HG03095 (cell line): ENCODE results near the gene SPATA31C1.
"Not testable (repeated sequence)": the region's sequence is repeated elsewhere in the genome, so short reads cannot be mapped to it uniquely, and the experiment has no call there.

Experiments used
- ATAC-seq: cut with Tn5 transposase; IDR thresholded peaks from one replicate; pipeline ENCODE4 v1.9.1; 2021; ENCODE audit warnings: moderate library complexity; ENCODE audit not compliant: unreplicated experiment

The SPATA31C1 gene

GRCh38 chr9:87917662-87918061, at the start of gene SPATA31C1:
Gene SPATA31C1 (plus strand): TSS chr9:87917962.
- not testable (repeated sequence) for ATAC-seq

- no peak for ATAC-seq
Observed at GRCh38 chr9:87868175-87868574, 49.6 kb upstream of the SPATA31C1 start.

- no peak for ATAC-seq
Observed at GRCh38 chr9:87868635-87869034, 49.1 kb upstream of the SPATA31C1 start.

GRCh38 chr9:87869082-87869481, 48.7 kb upstream of the SPATA31C1 start:
- ATAC-seq = no peak

GRCh38 chr9:87871425-87872078, 46.2 kb upstream of the SPATA31C1 start:
- ATAC-seq = no peak

GRCh38 chr9:87872079-87872624, 45.6 kb upstream of the SPATA31C1 start:
- no peak for ATAC-seq

- no peak for ATAC-seq
Observed at GRCh38 chr9:87873607-87874303, 44.0 kb upstream of the SPATA31C1 start.

- ATAC-seq = no peak
Observed at GRCh38 chr9:87874304-87874623, 43.5 kb upstream of the SPATA31C1 start.

GRCh38 chr9:87875060-87875459, 42.7 kb upstream of the SPATA31C1 start:
- no peak for ATAC-seq

GRCh38 chr9:87875831-87876545, 41.8 kb upstream of the SPATA31C1 start:
- no peak for ATAC-seq

- no peak for ATAC-seq
Observed at GRCh38 chr9:87876708-87877107, 41.1 kb upstream of the SPATA31C1 start.

- ATAC-seq = no peak
Observed at GRCh38 chr9:87878989-87879511, 38.7 kb upstream of the SPATA31C1 start.

GRCh38 chr9:87880116-87880515, 37.6 kb upstream of the SPATA31C1 start:
- ATAC-seq = no peak

GRCh38 chr9:87880683-87881082, 37.1 kb upstream of the SPATA31C1 start:
- ATAC-seq = no peak

- ATAC-seq = no peak
Observed at GRCh38 chr9:87882627-87883026, 35.1 kb upstream of the SPATA31C1 start, which contains the start of gene SPATA31E1. Gene SPATA31E1 (plus strand): TSS chr9:87882877. CDS start chr9:87882892, 15 bp downstream.

GRCh38 chr9:87883274-87883673, 34.5 kb upstream of the SPATA31C1 start:
- no peak for ATAC-seq

GRCh38 chr9:87883990-87884389, 33.8 kb upstream of the SPATA31C1 start:
- no peak for ATAC-seq

GRCh38 chr9:87884578-87885459, 32.9 kb upstream of the SPATA31C1 start:
- ATAC-seq = no peak

- ATAC-seq = no peak
Observed at GRCh38 chr9:87885484-87886189, 32.1 kb upstream of the SPATA31C1 start.
